GM19328 (cell line): Measurements from ENCODE around the gene SEPHS2.
"Not testable (repeated sequence)": the region's sequence is repeated elsewhere in the genome, so short reads cannot be mapped to it uniquely, and the experiment has no call there.

Source experiments
- ATAC-seq: cut with Tn5 transposase; IDR thresholded peaks from one replicate; pipeline ENCODE4 v1.9.1; 2021; ENCODE audit warnings: mild to moderate bottlenecking, moderate library complexity; ENCODE audit not compliant: unreplicated experiment

Gene SEPHS2

GRCh38 chr16:30399435-30400186 lies 46.1 kb downstream of the SEPHS2 start:
- no peak for ATAC-seq

GRCh38 chr16:30398661-30399434 lies 46.8 kb downstream of the SEPHS2 start:
- ATAC-seq, result no peak

- ATAC-seq, result no peak
Measured at GRCh38 chr16:30397776-30398660, 47.7 kb downstream of the SEPHS2 start.

GRCh38 chr16:30397056-30397455 lies 48.6 kb downstream of the SEPHS2 start:
- no peak for ATAC-seq

- not testable (repeated sequence) for ATAC-seq
Measured at GRCh38 chr16:30396627-30397026, 49.0 kb downstream of the SEPHS2 start.

GRCh38 chr16:30395992-30396585 lies 49.6 kb downstream of the SEPHS2 start:
- no peak for ATAC-seq

- ATAC-seq, result peak; percentile 63
Measured at GRCh38 chr16:30395155-30395991, 50.3 kb downstream of the SEPHS2 start, which contains the start of gene ZNF48. ZNF48 (plus strand) TSS chr16:30395420; CDS start chr16:30395795, 375 bp downstream.

GRCh38 chr16:30394592-30395154 lies 51.0 kb downstream of the SEPHS2 start:
- no peak for ATAC-seq
